ENCODE results near the gene METTL25. TPM values are rescaled to one million over a fixed set of nuclear protein-coding genes. Genes with fewer than 3 reads are reported as not detected.

METTL25 gene
- total and polyA plus RNA-seq, 4 donors, result 2.6 to 25.1 (median 8.6) TPM

DNA sequence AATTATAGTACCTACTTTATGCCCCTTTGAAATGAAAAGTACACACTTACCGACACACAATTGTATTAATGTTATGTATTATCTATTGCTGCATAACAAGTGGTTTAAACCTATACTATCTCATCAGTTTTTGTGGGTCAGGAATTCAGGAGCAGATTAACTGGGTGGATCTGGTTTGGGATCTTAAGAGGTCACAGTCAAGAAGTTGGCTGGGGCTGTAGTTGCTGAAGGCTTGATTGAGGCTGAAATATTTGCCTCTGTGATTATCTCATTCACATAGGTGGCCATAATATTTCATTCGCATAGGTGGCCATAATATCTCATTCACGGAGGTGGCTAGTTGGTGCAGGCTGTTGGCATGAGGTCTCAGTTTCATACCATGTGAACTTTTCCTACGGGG, 5.7 kb downstream of the METTL25 start:
- H3K36me3 ChIP-seq (ENCODE audit: control insufficient read depth in 4 of 4, insufficient read depth in 4 of 4, low read length in 4 of 4), result peaks cover 0 to 2% (median 0%) of the 10 kb centered on the region in 4 donors
- H3K27ac ChIP-seq (ENCODE audit: low read depth in 1 of 2, low read length in 1 of 2), result no peak overlapping the region
- ATAC-seq (ENCODE audit: insufficient read depth, low FRiP score) (no peak), DNase-seq (no peak)
- 89 to 95% methylated on average over 4 of the region's 4 CpGs for WGBS, 2 donors
- no peaks in the 10 kb centered on the region for H3K9me3 ChIP-seq (ENCODE audit: control insufficient read depth in 4 of 4, insufficient read depth in 3 of 4, low read length in 3 of 4)
- H3K9ac ChIP-seq (ENCODE audit: insufficient read depth in 1 of 2, low read length in 2 of 2), result no peak overlapping the region
- H3K4me1 ChIP-seq (ENCODE audit: control insufficient read depth in 5 of 5, insufficient read depth in 5 of 5, low read length in 5 of 5), result peaks cover 0 to 44% (median 17%) of the 10 kb centered on the region in 5 donors
- TF ChIP-seq, protein P1, sequence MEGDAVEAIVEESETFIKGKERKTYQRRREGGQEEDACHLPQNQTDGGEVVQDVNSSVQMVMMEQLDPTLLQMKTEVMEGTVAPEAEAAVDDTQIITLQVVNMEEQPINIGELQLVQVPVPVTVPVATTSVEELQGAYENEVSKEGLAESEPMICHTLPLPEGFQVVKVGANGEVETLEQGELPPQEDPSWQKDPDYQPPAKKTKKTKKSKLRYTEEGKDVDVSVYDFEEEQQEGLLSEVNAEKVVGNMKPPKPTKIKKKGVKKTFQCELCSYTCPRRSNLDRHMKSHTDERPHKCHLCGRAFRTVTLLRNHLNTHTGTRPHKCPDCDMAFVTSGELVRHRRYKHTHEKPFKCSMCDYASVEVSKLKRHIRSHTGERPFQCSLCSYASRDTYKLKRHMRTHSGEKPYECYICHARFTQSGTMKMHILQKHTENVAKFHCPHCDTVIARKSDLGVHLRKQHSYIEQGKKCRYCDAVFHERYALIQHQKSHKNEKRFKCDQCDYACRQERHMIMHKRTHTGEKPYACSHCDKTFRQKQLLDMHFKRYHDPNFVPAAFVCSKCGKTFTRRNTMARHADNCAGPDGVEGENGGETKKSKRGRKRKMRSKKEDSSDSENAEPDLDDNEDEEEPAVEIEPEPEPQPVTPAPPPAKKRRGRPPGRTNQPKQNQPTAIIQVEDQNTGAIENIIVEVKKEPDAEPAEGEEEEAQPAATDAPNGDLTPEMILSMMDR (IDR thresholded peaks at IDR 0.05; ENCODE audit: control extremely low read depth, extremely low read depth), result no peak
- H3K27me3 ChIP-seq (ENCODE audit: control insufficient read depth in 3 of 3, insufficient read depth in 3 of 3, low read length in 2 of 3), result no peaks in the 10 kb centered on the region
- no peak overlapping the region for H3K4me3 ChIP-seq

DNA sequence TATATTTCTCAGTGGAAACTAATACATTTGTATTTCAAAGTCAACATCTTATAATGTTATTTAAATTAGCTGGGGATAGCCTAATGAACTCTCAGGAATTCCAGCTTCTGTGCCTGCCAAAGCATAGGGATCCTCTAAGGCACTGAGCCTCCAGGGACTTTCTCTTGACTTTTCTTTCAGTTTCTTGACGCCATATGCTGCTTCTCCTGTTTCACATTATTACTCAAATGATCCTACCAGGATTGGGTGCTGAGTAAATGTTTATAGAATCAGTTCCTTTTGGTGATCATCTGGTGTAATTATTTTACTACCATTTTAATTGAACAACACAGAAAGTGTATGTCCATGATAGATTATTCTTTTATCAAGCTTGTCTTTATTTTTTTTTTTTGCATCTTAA, 7.9 kb downstream of the METTL25 start:
- Histone ChIP-seq H3K27me3 (ENCODE audit: control insufficient read depth in 3 of 3, insufficient read depth in 3 of 3, low read length in 2 of 3) (no peaks in the 10 kb centered on the region), H3K4me3 (no peak overlapping the region), H3K27ac (ENCODE audit: low read depth in 1 of 2, low read length in 1 of 2) (no peak overlapping the region), H3K9me3 (ENCODE audit: control insufficient read depth in 4 of 4, insufficient read depth in 3 of 4, low read length in 3 of 4) (no peaks in the 10 kb centered on the region), H3K36me3 (ENCODE audit: control insufficient read depth in 4 of 4, insufficient read depth in 4 of 4, low read length in 4 of 4) (peaks cover 0 to 2% (median 0%) of the 10 kb centered on the region in 4 donors), H3K4me1 (ENCODE audit: control insufficient read depth in 5 of 5, insufficient read depth in 5 of 5, low read length in 5 of 5) (peaks cover 0 to 28% (median 13%) of the 10 kb centered on the region in 5 donors), H3K9ac (ENCODE audit: insufficient read depth in 1 of 2, low read length in 2 of 2) (no peak overlapping the region)
- 70 to 82% methylated on average over 1 of the region's 1 CpG for WGBS, 2 donors
- TF ChIP-seq, protein P1 (IDR thresholded peaks at IDR 0.05; ENCODE audit: control extremely low read depth, extremely low read depth), result no peak
- ATAC-seq (ENCODE audit: insufficient read depth, low FRiP score) (no peak), DNase-seq (peak; percentile 23 to 94 (median 93))

DNA sequence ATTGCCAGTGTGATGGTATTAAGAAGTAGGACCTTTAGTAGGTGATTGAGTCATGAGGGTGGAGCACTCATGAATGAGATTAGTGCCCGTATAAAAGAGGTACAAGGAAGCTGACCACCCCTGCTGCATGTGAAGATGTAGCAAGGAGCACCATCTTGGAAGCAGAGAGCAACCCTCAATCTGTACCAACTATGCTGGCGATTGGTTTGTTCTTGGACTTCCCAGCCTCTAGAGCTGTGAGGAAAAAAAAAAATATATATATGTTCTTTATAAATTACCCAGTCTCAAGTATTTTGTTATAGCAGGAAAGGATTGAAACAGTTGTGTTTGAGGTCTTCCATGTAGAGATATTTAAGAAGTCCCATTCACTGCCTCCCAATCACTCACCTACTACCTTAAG, 16.9 kb downstream of the METTL25 start:
- Histone ChIP-seq H3K4me1 (ENCODE audit: control insufficient read depth in 5 of 5, insufficient read depth in 5 of 5, low read length in 5 of 5) (no peaks in the 10 kb centered on the region), H3K27me3 (ENCODE audit: control insufficient read depth in 3 of 3, insufficient read depth in 3 of 3, low read length in 2 of 3) (no peaks in the 10 kb centered on the region), H3K9ac (ENCODE audit: insufficient read depth in 1 of 2, low read length in 2 of 2) (no peak overlapping the region), H3K27ac (ENCODE audit: low read depth in 1 of 2, low read length in 1 of 2) (no peak overlapping the region), H3K4me3 (no peak overlapping the region), H3K36me3 (ENCODE audit: control insufficient read depth in 4 of 4, insufficient read depth in 4 of 4, low read length in 4 of 4) (peaks cover 0 to 5% (median 3%) of the 10 kb centered on the region in 4 donors), H3K9me3 (ENCODE audit: control insufficient read depth in 4 of 4, insufficient read depth in 3 of 4, low read length in 3 of 4) (peaks cover 0 to 6% (median 2%) of the 10 kb centered on the region in 4 donors)
- ATAC-seq (ENCODE audit: insufficient read depth, low FRiP score), result no peak
- 96 to 98% methylated on average over 2 of the region's 2 CpGs for WGBS, 2 donors
- TF ChIP-seq, protein P1 (IDR thresholded peaks at IDR 0.05; ENCODE audit: control extremely low read depth, extremely low read depth), result no peak
- DNase-seq, result no peak

DNA sequence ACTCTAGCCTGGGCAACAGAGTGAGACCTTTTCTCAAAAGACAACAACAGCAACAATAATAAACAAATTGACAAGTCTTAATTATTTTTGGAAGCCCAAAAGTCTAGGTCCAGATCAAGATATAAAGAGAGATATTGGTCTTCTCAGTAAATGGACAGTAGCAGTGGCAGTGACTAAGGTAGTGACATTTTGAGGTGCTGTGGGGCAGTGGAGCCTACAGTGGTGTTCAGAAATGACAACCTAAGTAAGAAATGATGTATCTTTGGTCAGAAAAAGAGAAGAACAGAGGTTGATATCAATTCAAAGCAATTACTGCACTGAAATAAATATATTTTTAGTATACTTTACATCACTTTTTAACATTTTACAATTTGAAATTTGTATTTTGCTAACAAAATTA, 20.7 kb downstream of the METTL25 start:
- DNase-seq (no peak), ATAC-seq (ENCODE audit: insufficient read depth, low FRiP score) (no peak)
- peaks cover 0 to 3% (median 1%) of the 10 kb centered on the region in 4 donors for H3K36me3 ChIP-seq (ENCODE audit: control insufficient read depth in 4 of 4, insufficient read depth in 4 of 4, low read length in 4 of 4)
- H3K9me3 ChIP-seq (ENCODE audit: control insufficient read depth in 4 of 4, insufficient read depth in 3 of 4, low read length in 3 of 4), result peaks cover 0 to 3% (median under 1%) of the 10 kb centered on the region in 4 donors
- H3K27ac ChIP-seq (ENCODE audit: low read depth in 1 of 2, low read length in 1 of 2), result no peak overlapping the region
- H3K4me1 ChIP-seq (ENCODE audit: control insufficient read depth in 5 of 5, insufficient read depth in 5 of 5, low read length in 5 of 5), result no peaks in the 10 kb centered on the region
- no peak overlapping the region for H3K4me3 ChIP-seq
- H3K9ac ChIP-seq (ENCODE audit: insufficient read depth in 1 of 2, low read length in 2 of 2), result no peak overlapping the region
- H3K27me3 ChIP-seq (ENCODE audit: control insufficient read depth in 3 of 3, insufficient read depth in 3 of 3, low read length in 2 of 3), result no peaks in the 10 kb centered on the region
- TF ChIP-seq, protein P1 (IDR thresholded peaks at IDR 0.05; ENCODE audit: control extremely low read depth, extremely low read depth), result no peak
